ENCODE data around the gene SASH3. TPM values are rescaled to one million over a fixed set of nuclear protein-coding genes. Genes with fewer than 3 reads are reported as not detected.

Gene SASH3
- total and polyA plus RNA-seq, 2 donors (not counting 1 experiment from before 2014, with no cell fraction given), result 224 to 240 TPM

DNA sequence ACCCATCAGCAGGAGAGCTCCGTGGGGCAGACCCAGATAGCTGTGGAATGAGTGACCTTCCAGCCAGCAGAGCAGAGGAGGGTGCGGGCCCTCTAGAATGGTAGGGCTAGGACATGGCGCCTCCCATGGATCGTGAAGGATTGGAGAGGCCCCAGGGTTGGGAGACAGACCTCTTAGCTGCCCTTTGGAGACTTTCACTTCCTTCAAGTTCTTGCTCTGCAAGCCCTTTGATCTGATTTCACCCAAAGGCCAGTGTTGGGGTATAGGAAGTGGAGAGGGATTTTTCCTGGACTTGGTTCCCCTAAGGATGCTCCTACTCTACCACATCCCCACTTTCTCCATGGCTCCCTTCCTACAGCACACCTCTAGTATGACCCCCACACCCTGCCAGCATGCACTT is 3.0 kb downstream of the SASH3 start:
- H3K9me3 Mint-ChIP-seq (ENCODE audit: insufficient read depth), result no peaks in the 10 kb centered on the region
- Histone ChIP-seq H3K9ac (ENCODE audit: low read length) (peak overlapping the region; percentile 82), H3K4me1 (ENCODE audit: control insufficient read depth in 2 of 2, insufficient read depth in 2 of 2, low read length in 2 of 2) (peaks cover 74 to 80% of the 10 kb centered on the region in 2 donors), H3K4me2 (replicated peaks; ENCODE audit: low read depth, low read length, poor library complexity, severe bottlenecking) (peak overlapping the region; percentile 85), H3K4me3 (ENCODE audit: control extremely low read depth in 1 of 5, extremely low read depth in 1 of 5, insufficient read depth in 1 of 5, low read depth in 2 of 5, low read length in 4 of 5) (peak overlapping the region; percentile 56 to 81 (median 65)), H3K36me3 (replicated peaks in 1 of 2; ENCODE audit: control extremely low read depth in 1 of 2, control insufficient read depth in 1 of 2, extremely low read depth in 1 of 2, insufficient read depth in 2 of 2, low read length in 1 of 2) (peaks cover 0 to 41% of the 10 kb centered on the region in 2 experiments), H2AFZ (ENCODE audit: insufficient read depth, low read depth, low read length, poor library complexity, severe bottlenecking) (no peak overlapping the region), H4K20me1 (ENCODE audit: control insufficient read depth, insufficient read depth, low read length, poor library complexity, severe bottlenecking) (peaks cover 56% of the 10 kb centered on the region), H3K27ac (ENCODE audit: low read length in 2 of 2) (peak overlapping the region; percentile 63 to 81), H3K9me3 (ENCODE audit: control extremely low read depth in 1 of 3, control insufficient read depth in 2 of 3, insufficient read depth in 1 of 3, low read length in 2 of 3) (no peaks in the 10 kb centered on the region), H3K79me2 (ENCODE audit: control insufficient read depth, insufficient read depth, low read length) (peaks cover 92% of the 10 kb centered on the region), H3K27me3 (replicated peaks in 1 of 4; ENCODE audit: control extremely low read depth in 1 of 4, control insufficient read depth in 3 of 4, insufficient read depth in 4 of 4, low read length in 3 of 4) (no peaks in the 10 kb centered on the region)
- H3K27me3 Mint-ChIP-seq, result no peaks in the 10 kb centered on the region
- ChIA-PET POLR2A (interaction anchor here (1.1 to 4.2 kb wide), 4 partner anchors 11 to 28 kb away, joined by 3 to 35 read pairs (median 20); no protein-coding TSS in a partner anchor), CTCF (interaction anchor here (0.8 to 4.5 kb wide), 6 partner anchors 11 to 105 kb away, joined by 4 to 32 read pairs (median 8); partner anchors contain the start of gene XPNPEP2)
- peak overlapping the region; percentile 89 for H3K4me3 Mint-ChIP-seq
- no peak for ATAC-seq (ENCODE audit: low read depth)
- intact Hi-C loops (cut with micrococcal nuclease), result loop anchor here (5.0 kb wide), 2 partner anchors 45 to 105 kb away; partner anchors contain the start of gene XPNPEP2
- TF ChIP-seq, protein P1, sequence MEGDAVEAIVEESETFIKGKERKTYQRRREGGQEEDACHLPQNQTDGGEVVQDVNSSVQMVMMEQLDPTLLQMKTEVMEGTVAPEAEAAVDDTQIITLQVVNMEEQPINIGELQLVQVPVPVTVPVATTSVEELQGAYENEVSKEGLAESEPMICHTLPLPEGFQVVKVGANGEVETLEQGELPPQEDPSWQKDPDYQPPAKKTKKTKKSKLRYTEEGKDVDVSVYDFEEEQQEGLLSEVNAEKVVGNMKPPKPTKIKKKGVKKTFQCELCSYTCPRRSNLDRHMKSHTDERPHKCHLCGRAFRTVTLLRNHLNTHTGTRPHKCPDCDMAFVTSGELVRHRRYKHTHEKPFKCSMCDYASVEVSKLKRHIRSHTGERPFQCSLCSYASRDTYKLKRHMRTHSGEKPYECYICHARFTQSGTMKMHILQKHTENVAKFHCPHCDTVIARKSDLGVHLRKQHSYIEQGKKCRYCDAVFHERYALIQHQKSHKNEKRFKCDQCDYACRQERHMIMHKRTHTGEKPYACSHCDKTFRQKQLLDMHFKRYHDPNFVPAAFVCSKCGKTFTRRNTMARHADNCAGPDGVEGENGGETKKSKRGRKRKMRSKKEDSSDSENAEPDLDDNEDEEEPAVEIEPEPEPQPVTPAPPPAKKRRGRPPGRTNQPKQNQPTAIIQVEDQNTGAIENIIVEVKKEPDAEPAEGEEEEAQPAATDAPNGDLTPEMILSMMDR (IDR thresholded peaks at IDR 0.05), result no peak
- TF ChIP-seq EZH2 (IDR thresholded peaks at IDR 0.05; ENCODE audit: borderline replicate concordance, insufficient read depth, low read depth, low read length, poor library complexity, severe bottlenecking), result no peak
- H3K27ac Mint-ChIP-seq, result peak overlapping the region; percentile 84
- peaks cover 66% of the 10 kb centered on the region for H3K4me1 Mint-ChIP-seq
- peak; percentile 9 for DNase-seq
- no CpG with 5 or more reads among the region's 4 CpGs for WGBS (ENCODE audit: insufficient coverage)

DNA sequence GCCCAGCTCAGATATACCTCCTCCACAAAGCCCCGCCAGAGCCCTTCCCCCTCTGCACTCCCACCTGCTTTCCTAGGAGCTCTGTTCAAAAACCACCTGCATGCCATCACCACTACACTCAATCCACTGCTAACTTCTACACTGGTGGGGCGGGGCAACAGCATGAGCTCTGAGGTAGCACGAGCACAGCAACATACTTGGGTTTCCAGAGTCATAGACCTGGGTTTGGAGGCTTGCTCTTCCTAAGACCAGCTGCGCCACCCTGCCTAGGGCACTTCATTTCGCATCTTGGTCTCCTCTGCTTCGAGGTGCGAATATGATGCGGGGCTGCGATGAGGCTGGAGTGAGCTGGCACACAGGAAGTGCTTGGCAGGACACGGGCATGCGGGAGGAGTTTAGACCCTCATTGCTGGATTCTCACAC is 3.6 kb downstream of the SASH3 start:
- Histone ChIP-seq H3K79me2 (ENCODE audit: control insufficient read depth, insufficient read depth, low read length) (peaks cover 91% of the 10 kb centered on the region), H3K27me3 (replicated peaks in 1 of 4; ENCODE audit: control extremely low read depth in 1 of 4, control insufficient read depth in 3 of 4, insufficient read depth in 4 of 4, low read length in 3 of 4) (no peaks in the 10 kb centered on the region), H2AFZ (ENCODE audit: insufficient read depth, low read depth, low read length, poor library complexity, severe bottlenecking) (no peak overlapping the region), H3K9ac (ENCODE audit: low read length) (peak overlapping the region; percentile 82), H3K9me3 (ENCODE audit: control extremely low read depth in 1 of 3, control insufficient read depth in 2 of 3, insufficient read depth in 1 of 3, low read length in 2 of 3) (no peaks in the 10 kb centered on the region), H3K4me1 (ENCODE audit: control insufficient read depth in 2 of 2, insufficient read depth in 2 of 2, low read length in 2 of 2) (peaks cover 71 to 79% of the 10 kb centered on the region in 2 donors), H3K4me2 (replicated peaks; ENCODE audit: low read depth, low read length, poor library complexity, severe bottlenecking) (peak overlapping the region; percentile 85), H3K4me3 (ENCODE audit: control extremely low read depth in 1 of 5, extremely low read depth in 1 of 5, insufficient read depth in 1 of 5, low read depth in 2 of 5, low read length in 4 of 5) (peak overlapping the region in 4 of 5 experiments; percentile 59 to 81 (median 66)), H4K20me1 (ENCODE audit: control insufficient read depth, insufficient read depth, low read length, poor library complexity, severe bottlenecking) (peaks cover 62% of the 10 kb centered on the region), H3K27ac (ENCODE audit: low read length in 2 of 2) (peak overlapping the region; percentile 12 to 81), H3K36me3 (replicated peaks in 1 of 2; ENCODE audit: control extremely low read depth in 1 of 2, control insufficient read depth in 1 of 2, extremely low read depth in 1 of 2, insufficient read depth in 2 of 2, low read length in 1 of 2) (peaks cover 0 to 46% of the 10 kb centered on the region in 2 experiments)
- Mint-ChIP-seq H3K4me3 (peak overlapping the region; percentile 89), H3K4me1 (peaks cover 65% of the 10 kb centered on the region), H3K9me3 (ENCODE audit: insufficient read depth) (no peaks in the 10 kb centered on the region), H3K27ac (peak overlapping the region; percentile 84), H3K27me3 (no peaks in the 10 kb centered on the region)
- ChIA-PET POLR2A (interaction anchor here (1.1 to 4.2 kb wide), 4 partner anchors 11 to 28 kb away, joined by 3 to 35 read pairs (median 20); no protein-coding TSS in a partner anchor), CTCF (interaction anchor here (0.8 to 4.5 kb wide), 7 partner anchors 11 to 173 kb away, joined by 3 to 32 read pairs (median 4); partner anchors contain the start of gene XPNPEP2)
- ATAC-seq (ENCODE audit: low read depth) (no peak), DNase-seq (no peak)
- no peak for TF ChIP-seq EZH2 (IDR thresholded peaks at IDR 0.05; ENCODE audit: borderline replicate concordance, insufficient read depth, low read depth, low read length, poor library complexity, severe bottlenecking)
- TF ChIP-seq, protein P1 (IDR thresholded peaks at IDR 0.05), result no peak
- intact Hi-C loops (cut with micrococcal nuclease), result loop anchor here (5.0 kb wide), 2 partner anchors 46 to 106 kb away; partner anchors contain the start of gene XPNPEP2
- WGBS (ENCODE audit: insufficient coverage), result 58% methylated on average over 5 of the region's 11 CpGs
